ENCODE results near the gene ADGRG1.

DNA sequence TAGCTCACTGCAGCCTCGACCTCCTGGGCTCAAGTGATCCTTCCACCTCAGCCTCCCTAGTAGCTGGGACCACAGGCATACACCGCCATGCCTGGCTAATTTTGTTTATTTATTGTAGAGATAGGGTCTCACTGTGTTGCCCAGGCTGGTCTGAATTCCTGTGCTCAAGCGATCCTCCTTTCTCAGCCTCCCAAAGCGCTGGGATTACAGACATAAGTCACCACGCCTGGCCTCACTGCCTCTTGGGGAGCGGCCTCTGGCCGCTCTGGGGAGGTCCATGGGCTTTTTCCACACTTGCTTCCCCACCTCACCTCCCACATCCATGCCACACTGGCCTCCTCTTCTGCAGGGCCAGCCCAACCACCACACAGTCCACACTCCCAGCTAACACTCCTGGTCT, 21.4 kb downstream of the ADGRG1 start:
- TF ChIP-seq, protein P1, sequence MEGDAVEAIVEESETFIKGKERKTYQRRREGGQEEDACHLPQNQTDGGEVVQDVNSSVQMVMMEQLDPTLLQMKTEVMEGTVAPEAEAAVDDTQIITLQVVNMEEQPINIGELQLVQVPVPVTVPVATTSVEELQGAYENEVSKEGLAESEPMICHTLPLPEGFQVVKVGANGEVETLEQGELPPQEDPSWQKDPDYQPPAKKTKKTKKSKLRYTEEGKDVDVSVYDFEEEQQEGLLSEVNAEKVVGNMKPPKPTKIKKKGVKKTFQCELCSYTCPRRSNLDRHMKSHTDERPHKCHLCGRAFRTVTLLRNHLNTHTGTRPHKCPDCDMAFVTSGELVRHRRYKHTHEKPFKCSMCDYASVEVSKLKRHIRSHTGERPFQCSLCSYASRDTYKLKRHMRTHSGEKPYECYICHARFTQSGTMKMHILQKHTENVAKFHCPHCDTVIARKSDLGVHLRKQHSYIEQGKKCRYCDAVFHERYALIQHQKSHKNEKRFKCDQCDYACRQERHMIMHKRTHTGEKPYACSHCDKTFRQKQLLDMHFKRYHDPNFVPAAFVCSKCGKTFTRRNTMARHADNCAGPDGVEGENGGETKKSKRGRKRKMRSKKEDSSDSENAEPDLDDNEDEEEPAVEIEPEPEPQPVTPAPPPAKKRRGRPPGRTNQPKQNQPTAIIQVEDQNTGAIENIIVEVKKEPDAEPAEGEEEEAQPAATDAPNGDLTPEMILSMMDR (IDR thresholded peaks at IDR 0.05): no peak
- no peak for TF ChIP-seq POLR2A (IDR thresholded peaks at IDR 0.05)
